WTC11 (cell line): ENCODE data around the gene MOB3C. TPM values are rescaled to one million over a fixed set of nuclear protein-coding genes. Genes with fewer than 3 reads are reported as not detected.

Source experiments
- ATAC-seq: fragments of 200-7000 bp; cut with Tn5 transposase; 2 replicates; pipeline ENCODE4 v1.10.0; 2021; ENCODE audit warnings: mild to moderate bottlenecking, moderate library complexity
- CTCF ChIA-PET: fragments of 300-600 bp; sonication (Branson Sonifier 250); formaldehyde crosslinking; loops from one replicate; lab custom pipeline; 2021; ENCODE audit warnings: antibody characterized with exemption; lab: Charles Lee
- POLR2A ChIA-PET: fragments of 350-600 bp; sonication (Branson Sonifier 250); formaldehyde crosslinking; loops from one replicate; lab custom pipeline; 2021; ENCODE audit warnings: antibody characterized with exemption; lab: Charles Lee
- DNase-seq: peaks from one replicate; pipeline ENCODE4 v3.0.0; 2021; ENCODE audit warnings: low spot score
- H3K27ac Mint-ChIP-seq: 2 replicates; pipeline ENCODE4 v1.8.0; 2021; ENCODE audit warnings: mixed read lengths
- H3K27me3 Mint-ChIP-seq: 2 replicates; pipeline ENCODE4 v1.8.0; 2021; ENCODE audit warnings: low read depth, mild to moderate bottlenecking, moderate library complexity, mixed read lengths
- H3K36me3 Mint-ChIP-seq: 2 replicates; pipeline ENCODE4 v1.8.0; 2021; ENCODE audit warnings: mixed read lengths
- H3K4me1 Mint-ChIP-seq: 2 replicates; pipeline ENCODE4 v1.8.0; 2022; ENCODE audit warnings: mixed read lengths
- H3K4me3 Mint-ChIP-seq: 2 replicates; pipeline ENCODE4 v1.8.0; 2021; ENCODE audit warnings: mild to moderate bottlenecking, moderate library complexity, mixed read lengths
- H3K9me3 Mint-ChIP-seq: 2 replicates; pipeline ENCODE4 v1.8.0; 2021; ENCODE audit warnings: mixed read lengths
- ATF1 ChIP-seq: sonication (generic); formaldehyde crosslinking; IDR thresholded peaks from 2 replicates; pipeline ENCODE4 v1.8.1; 2023; ENCODE audit warnings: mild to moderate bottlenecking, moderate library complexity, missing genetic modification reagents
- ETV6 ChIP-seq: sonication (generic); formaldehyde crosslinking; IDR thresholded peaks from 2 replicates; pipeline ENCODE4 v1.8.1; 2022; ENCODE audit warnings: mild to moderate bottlenecking, missing genetic modification reagents
- FOXP1 ChIP-seq: sonication (generic); formaldehyde crosslinking; IDR thresholded peaks from 2 replicates; pipeline ENCODE4 v1.8.0; 2022; ENCODE audit warnings: missing genetic modification reagents, mild to moderate bottlenecking, moderate library complexity, borderline replicate concordance
- GABPB1 ChIP-seq: sonication (generic); formaldehyde crosslinking; IDR thresholded peaks from 2 replicates; pipeline ENCODE4 v1.8.1; 2023; ENCODE audit warnings: mild to moderate bottlenecking, missing genetic modification reagents
- GRHL2 ChIP-seq: fragments of 250-450 bp; sonication (Bioruptor Pico); IDR thresholded peaks from 2 replicates; pipeline ENCODE4 v1.8.0; 2022; ENCODE audit warnings: mild to moderate bottlenecking, moderate library complexity; ENCODE audit not compliant: insufficient replicate concordance, severe bottlenecking
- SP1 ChIP-seq: sonication (generic); formaldehyde crosslinking; conservative IDR thresholded peaks from 2 replicates; pipeline ENCODE4 v1.8.1; 2022; ENCODE audit warnings: missing genetic modification reagents
- ZNF121 ChIP-seq: sonication (generic); formaldehyde crosslinking; IDR thresholded peaks from 2 replicates; pipeline ENCODE4 v1.8.0; 2023; ENCODE audit warnings: missing genetic modification reagents
- ZNF232 ChIP-seq: sonication (generic); formaldehyde crosslinking; IDR thresholded peaks from 2 replicates; pipeline ENCODE4 v1.8.0; 2022; ENCODE audit warnings: mild to moderate bottlenecking, missing genetic modification reagents
- ZNF263 ChIP-seq: sonication (generic); formaldehyde crosslinking; IDR thresholded peaks from 2 replicates; pipeline ENCODE4 v1.8.1; 2022; ENCODE audit warnings: low read depth, mild to moderate bottlenecking, moderate library complexity, missing genetic modification reagents
- ZNF396 ChIP-seq: fragments of 250-450 bp; sonication (Bioruptor Pico); IDR thresholded peaks from 2 replicates; pipeline ENCODE4 v1.8.0; 2021; ENCODE audit warnings: mild to moderate bottlenecking, moderate library complexity, borderline replicate concordance
- ZNF423 ChIP-seq: fragments of 250-450 bp; sonication (Bioruptor Pico); IDR thresholded peaks from 2 replicates; pipeline ENCODE4 v2.1.2; 2022; ENCODE audit warnings: mild to moderate bottlenecking, moderate library complexity
- total RNA-seq: library from RNA; stranded (reverse); gene quantifications from 3 replicates; pipeline ENCODE4 v1.2.3, GENCODE V29; 2021
- TF ChIP-seq, protein P1 (sequence below): fragments of 250-450 bp; sonication (Bioruptor Pico); IDR thresholded peaks from 2 replicates; pipeline ENCODE4 v1.9.0; 2021; ENCODE audit warnings: mild to moderate bottlenecking, borderline replicate concordance
- TF ChIP-seq, protein P2 (sequence below): fragments of 250-450 bp; sonication (Bioruptor Pico); IDR thresholded peaks from 2 replicates; pipeline ENCODE4 v1.9.0; 2021; ENCODE audit warnings: mild to moderate bottlenecking
- TF ChIP-seq, protein P3 (sequence below): sonication (generic); formaldehyde crosslinking; IDR thresholded peaks from 2 replicates; pipeline ENCODE4 v1.8.0; 2022; ENCODE audit warnings: mild to moderate bottlenecking, missing genetic modification reagents
- TF ChIP-seq, protein P4 (sequence below): sonication (generic); formaldehyde crosslinking; IDR thresholded peaks from 2 replicates; pipeline ENCODE4 v1.8.0; 2022; ENCODE audit warnings: mild to moderate bottlenecking, missing genetic modification reagents
- TF ChIP-seq, protein P5 (sequence below): sonication (generic); formaldehyde crosslinking; IDR thresholded peaks from 2 replicates; pipeline ENCODE4 v1.8.1; 2023; ENCODE audit warnings: mild to moderate bottlenecking, missing genetic modification reagents, moderate library complexity
- TF ChIP-seq, protein P6 (sequence below): fragments of 200-600 bp; IDR thresholded peaks from 2 replicates; pipeline ENCODE4 v1.8.0; 2022; ENCODE audit warnings: antibody characterized with exemption
- TF ChIP-seq, protein P7 (sequence below): fragments of 250-450 bp; sonication (Bioruptor Pico); IDR thresholded peaks from 2 replicates; pipeline ENCODE4 v2.1.2; 2022; ENCODE audit warnings: mild to moderate bottlenecking, moderate library complexity
- TF ChIP-seq, protein P8 (sequence below): sonication (generic); formaldehyde crosslinking; IDR thresholded peaks from 2 replicates; pipeline ENCODE4 v1.8.0; 2022; ENCODE audit warnings: mild to moderate bottlenecking, missing genetic modification reagents

The MOB3C gene
- total RNA-seq, 1 experiment from 2014 or later = 3.1 TPM

DNA sequence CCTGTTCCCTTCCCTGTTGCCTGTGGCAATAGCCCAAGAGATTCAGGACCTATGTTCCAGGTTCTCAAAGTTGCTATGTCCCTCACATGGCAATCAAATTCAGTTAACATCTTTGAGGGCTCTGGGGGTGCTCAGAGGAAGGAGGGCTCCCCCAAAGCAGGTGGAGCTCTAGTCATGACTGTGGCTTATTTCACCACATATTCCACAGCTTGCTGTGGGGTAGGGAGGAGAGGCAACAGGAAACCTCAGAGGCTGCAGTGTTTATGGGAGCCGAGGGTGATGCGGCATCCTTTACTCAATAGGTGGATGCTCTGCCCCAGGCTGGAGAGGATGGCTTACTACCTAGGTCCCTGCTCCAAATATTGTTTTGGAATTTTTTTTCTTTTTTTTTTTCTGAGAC lies 11.4 kb downstream of the MOB3C start (continued):
- TF ChIP-seq, protein P1, sequence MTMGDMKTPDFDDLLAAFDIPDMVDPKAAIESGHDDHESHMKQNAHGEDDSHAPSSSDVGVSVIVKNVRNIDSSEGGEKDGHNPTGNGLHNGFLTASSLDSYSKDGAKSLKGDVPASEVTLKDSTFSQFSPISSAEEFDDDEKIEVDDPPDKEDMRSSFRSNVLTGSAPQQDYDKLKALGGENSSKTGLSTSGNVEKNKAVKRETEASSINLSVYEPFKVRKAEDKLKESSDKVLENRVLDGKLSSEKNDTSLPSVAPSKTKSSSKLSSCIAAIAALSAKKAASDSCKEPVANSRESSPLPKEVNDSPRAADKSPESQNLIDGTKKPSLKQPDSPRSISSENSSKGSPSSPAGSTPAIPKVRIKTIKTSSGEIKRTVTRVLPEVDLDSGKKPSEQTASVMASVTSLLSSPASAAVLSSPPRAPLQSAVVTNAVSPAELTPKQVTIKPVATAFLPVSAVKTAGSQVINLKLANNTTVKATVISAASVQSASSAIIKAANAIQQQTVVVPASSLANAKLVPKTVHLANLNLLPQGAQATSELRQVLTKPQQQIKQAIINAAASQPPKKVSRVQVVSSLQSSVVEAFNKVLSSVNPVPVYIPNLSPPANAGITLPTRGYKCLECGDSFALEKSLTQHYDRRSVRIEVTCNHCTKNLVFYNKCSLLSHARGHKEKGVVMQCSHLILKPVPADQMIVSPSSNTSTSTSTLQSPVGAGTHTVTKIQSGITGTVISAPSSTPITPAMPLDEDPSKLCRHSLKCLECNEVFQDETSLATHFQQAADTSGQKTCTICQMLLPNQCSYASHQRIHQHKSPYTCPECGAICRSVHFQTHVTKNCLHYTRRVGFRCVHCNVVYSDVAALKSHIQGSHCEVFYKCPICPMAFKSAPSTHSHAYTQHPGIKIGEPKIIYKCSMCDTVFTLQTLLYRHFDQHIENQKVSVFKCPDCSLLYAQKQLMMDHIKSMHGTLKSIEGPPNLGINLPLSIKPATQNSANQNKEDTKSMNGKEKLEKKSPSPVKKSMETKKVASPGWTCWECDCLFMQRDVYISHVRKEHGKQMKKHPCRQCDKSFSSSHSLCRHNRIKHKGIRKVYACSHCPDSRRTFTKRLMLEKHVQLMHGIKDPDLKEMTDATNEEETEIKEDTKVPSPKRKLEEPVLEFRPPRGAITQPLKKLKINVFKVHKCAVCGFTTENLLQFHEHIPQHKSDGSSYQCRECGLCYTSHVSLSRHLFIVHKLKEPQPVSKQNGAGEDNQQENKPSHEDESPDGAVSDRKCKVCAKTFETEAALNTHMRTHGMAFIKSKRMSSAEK (CRISPR knock-in tag) = no peak
- TF ChIP-seq, protein P2, sequence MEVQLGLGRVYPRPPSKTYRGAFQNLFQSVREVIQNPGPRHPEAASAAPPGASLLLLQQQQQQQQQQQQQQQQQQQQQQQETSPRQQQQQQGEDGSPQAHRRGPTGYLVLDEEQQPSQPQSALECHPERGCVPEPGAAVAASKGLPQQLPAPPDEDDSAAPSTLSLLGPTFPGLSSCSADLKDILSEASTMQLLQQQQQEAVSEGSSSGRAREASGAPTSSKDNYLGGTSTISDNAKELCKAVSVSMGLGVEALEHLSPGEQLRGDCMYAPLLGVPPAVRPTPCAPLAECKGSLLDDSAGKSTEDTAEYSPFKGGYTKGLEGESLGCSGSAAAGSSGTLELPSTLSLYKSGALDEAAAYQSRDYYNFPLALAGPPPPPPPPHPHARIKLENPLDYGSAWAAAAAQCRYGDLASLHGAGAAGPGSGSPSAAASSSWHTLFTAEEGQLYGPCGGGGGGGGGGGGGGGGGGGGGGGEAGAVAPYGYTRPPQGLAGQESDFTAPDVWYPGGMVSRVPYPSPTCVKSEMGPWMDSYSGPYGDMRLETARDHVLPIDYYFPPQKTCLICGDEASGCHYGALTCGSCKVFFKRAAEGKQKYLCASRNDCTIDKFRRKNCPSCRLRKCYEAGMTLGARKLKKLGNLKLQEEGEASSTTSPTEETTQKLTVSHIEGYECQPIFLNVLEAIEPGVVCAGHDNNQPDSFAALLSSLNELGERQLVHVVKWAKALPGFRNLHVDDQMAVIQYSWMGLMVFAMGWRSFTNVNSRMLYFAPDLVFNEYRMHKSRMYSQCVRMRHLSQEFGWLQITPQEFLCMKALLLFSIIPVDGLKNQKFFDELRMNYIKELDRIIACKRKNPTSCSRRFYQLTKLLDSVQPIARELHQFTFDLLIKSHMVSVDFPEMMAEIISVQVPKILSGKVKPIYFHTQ (CRISPR knock-in tag) = no peak
- TF ChIP-seq GABPB1 = no peak
- TF ChIP-seq, protein P3, sequence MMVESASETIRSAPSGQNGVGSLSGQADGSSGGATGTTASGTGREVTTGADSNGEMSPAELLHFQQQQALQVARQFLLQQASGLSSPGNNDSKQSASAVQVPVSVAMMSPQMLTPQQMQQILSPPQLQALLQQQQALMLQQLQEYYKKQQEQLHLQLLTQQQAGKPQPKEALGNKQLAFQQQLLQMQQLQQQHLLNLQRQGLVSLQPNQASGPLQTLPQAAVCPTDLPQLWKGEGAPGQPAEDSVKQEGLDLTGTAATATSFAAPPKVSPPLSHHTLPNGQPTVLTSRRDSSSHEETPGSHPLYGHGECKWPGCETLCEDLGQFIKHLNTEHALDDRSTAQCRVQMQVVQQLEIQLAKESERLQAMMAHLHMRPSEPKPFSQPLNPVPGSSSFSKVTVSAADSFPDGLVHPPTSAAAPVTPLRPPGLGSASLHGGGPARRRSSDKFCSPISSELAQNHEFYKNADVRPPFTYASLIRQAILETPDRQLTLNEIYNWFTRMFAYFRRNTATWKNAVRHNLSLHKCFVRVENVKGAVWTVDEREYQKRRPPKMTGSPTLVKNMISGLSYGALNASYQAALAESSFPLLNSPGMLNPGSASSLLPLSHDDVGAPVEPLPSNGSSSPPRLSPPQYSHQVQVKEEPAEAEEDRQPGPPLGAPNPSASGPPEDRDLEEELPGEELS (CRISPR knock-in tag) = no peak

DNA sequence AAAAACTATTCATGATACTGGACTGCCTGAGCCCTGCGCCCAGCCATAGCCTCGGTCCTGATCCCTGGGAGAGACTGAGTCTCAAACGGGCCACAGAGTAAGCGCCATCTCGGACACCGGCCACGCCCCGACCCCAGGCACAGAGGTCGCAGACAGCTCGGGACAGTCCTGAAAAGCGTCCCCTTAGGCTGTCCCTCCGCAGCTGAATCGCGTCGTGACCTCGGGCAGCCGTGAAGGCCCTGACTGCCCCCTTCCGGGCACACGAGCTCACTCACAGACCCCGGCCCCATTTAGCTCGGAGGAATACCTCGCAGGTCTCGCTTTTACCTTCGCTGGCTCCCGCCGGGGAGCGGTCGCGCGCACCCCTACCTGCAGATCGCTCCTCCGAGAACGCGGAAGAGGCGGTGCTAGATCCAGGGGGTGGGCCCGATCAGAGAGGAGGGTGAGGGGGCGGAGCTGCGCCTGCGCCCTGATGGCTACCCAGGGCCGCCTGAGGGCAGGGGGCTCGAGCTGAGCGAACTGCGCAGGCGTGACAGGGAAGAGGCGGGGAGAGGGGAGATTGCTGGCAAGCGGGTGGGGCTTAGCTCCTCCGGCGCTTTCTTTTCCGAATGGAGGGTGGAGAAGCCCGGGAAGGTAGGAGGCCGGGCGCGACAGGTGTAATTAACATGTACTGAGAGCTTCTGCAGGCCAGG lies 12.6 kb downstream of the MOB3C start, which contains the start of gene MKNK1:
Gene MKNK1, minus strand, starts transcription at position 411 of the 692 bp plus-strand sequence. CDS start 20,941 bp downstream, outside the sequence.
- Mint-ChIP-seq H3K36me3 (peaks cover 7% of the 10 kb centered on the region; the same call in 1 of the 2 replicates), H3K4me3 (peak within 1 kb of the TSS; percentile 89), H3K9me3 (no peaks in the 10 kb centered on the region), H3K27ac (peak within 1 kb of the TSS; percentile 79), H3K4me1 (peaks cover 21% of the 10 kb centered on the region), H3K27me3 (no peaks in the 10 kb centered on the region)
- ChIA-PET CTCF (interaction anchor here (0.6 to 4.5 kb wide), 51 partner anchors 9 to 1055 kb away, joined by 3 to 42 read pairs (median 6); partner anchors contain the start of genes ATPAF1, DMBX1, KNCN and MOB3C), POLR2A (interaction anchor here (0.5 to 2.0 kb wide), 11 partner anchors 9 to 267 kb away, joined by 3 to 14 read pairs (median 4); partner anchors contain the start of gene MOB3C)
- peak; percentile 100 for DNase-seq
- peak; percentile 93 for ATAC-seq
- TF ChIP-seq ZNF423 (CRISPR knock-in tag) = no peak
- TF ChIP-seq ZNF263 (CRISPR knock-in tag) = no peak
- peak; percentile 40; the same call in 1 of the 2 replicates for TF ChIP-seq ZNF232
- TF ChIP-seq GABPB1 = peak; percentile 50; the same call in 1 of the 2 replicates
- TF ChIP-seq SP1 (CRISPR knock-in tag) = peak; percentile 94
- peak; percentile 92 for TF ChIP-seq ZNF121
- TF ChIP-seq, protein P4, sequence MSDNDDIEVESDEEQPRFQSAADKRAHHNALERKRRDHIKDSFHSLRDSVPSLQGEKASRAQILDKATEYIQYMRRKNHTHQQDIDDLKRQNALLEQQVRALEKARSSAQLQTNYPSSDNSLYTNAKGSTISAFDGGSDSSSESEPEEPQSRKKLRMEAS (CRISPR knock-in tag) = peak; percentile 76
- TF ChIP-seq, protein P5, sequence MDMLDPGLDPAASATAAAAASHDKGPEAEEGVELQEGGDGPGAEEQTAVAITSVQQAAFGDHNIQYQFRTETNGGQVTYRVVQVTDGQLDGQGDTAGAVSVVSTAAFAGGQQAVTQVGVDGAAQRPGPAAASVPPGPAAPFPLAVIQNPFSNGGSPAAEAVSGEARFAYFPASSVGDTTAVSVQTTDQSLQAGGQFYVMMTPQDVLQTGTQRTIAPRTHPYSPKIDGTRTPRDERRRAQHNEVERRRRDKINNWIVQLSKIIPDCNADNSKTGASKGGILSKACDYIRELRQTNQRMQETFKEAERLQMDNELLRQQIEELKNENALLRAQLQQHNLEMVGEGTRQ = no peak
- TF ChIP-seq, protein P6, sequence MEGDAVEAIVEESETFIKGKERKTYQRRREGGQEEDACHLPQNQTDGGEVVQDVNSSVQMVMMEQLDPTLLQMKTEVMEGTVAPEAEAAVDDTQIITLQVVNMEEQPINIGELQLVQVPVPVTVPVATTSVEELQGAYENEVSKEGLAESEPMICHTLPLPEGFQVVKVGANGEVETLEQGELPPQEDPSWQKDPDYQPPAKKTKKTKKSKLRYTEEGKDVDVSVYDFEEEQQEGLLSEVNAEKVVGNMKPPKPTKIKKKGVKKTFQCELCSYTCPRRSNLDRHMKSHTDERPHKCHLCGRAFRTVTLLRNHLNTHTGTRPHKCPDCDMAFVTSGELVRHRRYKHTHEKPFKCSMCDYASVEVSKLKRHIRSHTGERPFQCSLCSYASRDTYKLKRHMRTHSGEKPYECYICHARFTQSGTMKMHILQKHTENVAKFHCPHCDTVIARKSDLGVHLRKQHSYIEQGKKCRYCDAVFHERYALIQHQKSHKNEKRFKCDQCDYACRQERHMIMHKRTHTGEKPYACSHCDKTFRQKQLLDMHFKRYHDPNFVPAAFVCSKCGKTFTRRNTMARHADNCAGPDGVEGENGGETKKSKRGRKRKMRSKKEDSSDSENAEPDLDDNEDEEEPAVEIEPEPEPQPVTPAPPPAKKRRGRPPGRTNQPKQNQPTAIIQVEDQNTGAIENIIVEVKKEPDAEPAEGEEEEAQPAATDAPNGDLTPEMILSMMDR = no peak
- TF ChIP-seq, protein P7, sequence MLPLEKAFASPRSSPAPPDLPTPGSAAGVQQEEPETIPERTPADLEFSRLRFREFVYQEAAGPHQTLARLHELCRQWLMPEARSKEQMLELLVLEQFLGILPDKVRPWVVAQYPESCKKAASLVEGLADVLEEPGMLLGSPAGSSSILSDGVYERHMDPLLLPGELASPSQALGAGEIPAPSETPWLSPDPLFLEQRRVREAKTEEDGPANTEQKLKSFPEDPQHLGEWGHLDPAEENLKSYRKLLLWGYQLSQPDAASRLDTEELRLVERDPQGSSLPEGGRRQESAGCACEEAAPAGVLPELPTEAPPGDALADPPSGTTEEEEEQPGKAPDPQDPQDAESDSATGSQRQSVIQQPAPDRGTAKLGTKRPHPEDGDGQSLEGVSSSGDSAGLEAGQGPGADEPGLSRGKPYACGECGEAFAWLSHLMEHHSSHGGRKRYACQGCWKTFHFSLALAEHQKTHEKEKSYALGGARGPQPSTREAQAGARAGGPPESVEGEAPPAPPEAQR = no peak
- TF ChIP-seq, protein P8, sequence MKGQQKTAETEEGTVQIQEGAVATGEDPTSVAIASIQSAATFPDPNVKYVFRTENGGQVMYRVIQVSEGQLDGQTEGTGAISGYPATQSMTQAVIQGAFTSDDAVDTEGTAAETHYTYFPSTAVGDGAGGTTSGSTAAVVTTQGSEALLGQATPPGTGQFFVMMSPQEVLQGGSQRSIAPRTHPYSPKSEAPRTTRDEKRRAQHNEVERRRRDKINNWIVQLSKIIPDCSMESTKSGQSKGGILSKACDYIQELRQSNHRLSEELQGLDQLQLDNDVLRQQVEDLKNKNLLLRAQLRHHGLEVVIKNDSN (CRISPR knock-in tag) = no peak
- TF ChIP-seq ATF1 = no peak
- no peak for TF ChIP-seq GRHL2 (CRISPR knock-in tag)
- TF ChIP-seq ZNF396 = no peak
- TF ChIP-seq ETV6 = peak; percentile 73; the same call in 1 of the 2 replicates
- peak; percentile 64; the same call in 1 of the 2 replicates for TF ChIP-seq FOXP1 (CRISPR knock-in tag)
